Gastrocnemius medialis (tissue), 4 donors: Measurements from ENCODE around the gene THAP12. TPM values are rescaled to one million over a fixed set of nuclear protein-coding genes. Genes with fewer than 3 reads are reported as not detected.

Source experiments
- ATAC-seq, 2 donors: fragments of 150-250 bp; one replicate each; pipeline ENCODE4 v1.9.1; 2016
- DNase-seq, 2 donors: peaks; one replicate each; pipeline ENCODE4 v3.0.0-alpha.2; 2019
- H3K27ac ChIP-seq, 4 donors: fragments of 200-600 bp; sonication (generic); 1 replicate in 1 of 4; 2 replicates in 3 of 4; pipeline ENCODE4 v1.5.1; 2016 to 2018; ENCODE audit warnings: mild to moderate bottlenecking in 2 of 4, moderate library complexity in 1 of 4
- H3K27me3 ChIP-seq, 3 donors: fragments of 200-600 bp; sonication (generic) in 2 of 3; 1 replicate in 1 of 3; 2 replicates in 2 of 3; pipeline versions ENCODE4 v1.5.1 to v1.6.0; 2016 to 2019; ENCODE audit warnings: mild to moderate bottlenecking in 1 of 3, moderate library complexity in 1 of 3
- H3K36me3 ChIP-seq, 2 donors: fragments of 200-600 bp; sonication (generic) in 1 of 2; one replicate each; pipeline ENCODE4 v1.5.1; 2017 to 2018
- H3K4me1 ChIP-seq, 2 donors: fragments of 200-600 bp; sonication (generic) in 1 of 2; one replicate each; pipeline ENCODE4 v1.5.1; 2016 to 2017; ENCODE audit warnings: mild to moderate bottlenecking in 2 of 2
- H3K4me3 ChIP-seq, 4 donors: fragments of 200-600 bp; sonication (generic) in 3 of 4; 1 replicate in 1 of 4; 2 replicates in 3 of 4; pipeline ENCODE4 v1.5.1; 2016 to 2019; ENCODE audit warnings: mild to moderate bottlenecking in 2 of 4
- H3K9me3 ChIP-seq, 3 donors: fragments of 200-600 bp; sonication (generic) in 2 of 3; 1 replicate in 1 of 3; 2 replicates in 2 of 3; pipeline ENCODE4 v1.5.1; 2016 to 2019
- POLR2A ChIP-seq, 2 donors: fragments of 450-650 bp; IDR thresholded peaks; one replicate each; pipeline ENCODE4 v1.6.1; 2017; ENCODE audit warnings: antibody characterized with exemption in 2 of 2, mild to moderate bottlenecking in 2 of 2, moderate library complexity in 2 of 2
- in situ Hi-C, 4 donors: fragments of 200-750 bp; cut with MboI; loops; one replicate each; pipeline versions ENCODE4 v1.15.0 to v1.8.0; 2017; ENCODE audit warnings: low sequenced_read_pairs in 4 of 4
- intact Hi-C: fragments of 100-400 bp; cut with DNase I; formaldehyde crosslinking; loops from one replicate; pipeline ENCODE4 v1.15.1; 2023; ENCODE audit warnings: low total_unique reads
- total RNA-seq, 4 donors: library from RNA; depleted of rRNA; stranded (reverse); fragments of >200 nt; gene quantifications; one replicate each; pipeline versions ENCODE4 v1.1.0 to v1.2.3, GENCODE V29; 2016
- TF ChIP-seq, protein P1 (sequence below), 5 experiments: fragments of 450-650 bp in 3 of 5; fragments of 200-600 bp in 2 of 5; sonication (generic) in 2 of 5; IDR thresholded peaks in 4 of 5; conservative IDR thresholded peaks in 1 of 5; 1 replicate in 4 of 5; 2 replicates in 1 of 5; pipeline ENCODE4 v1.5.1; 2016 to 2019; ENCODE audit warnings: antibody characterized with exemption in 5 of 5, mild to moderate bottlenecking in 3 of 5, moderate library complexity in 3 of 5

THAP12 gene
- total RNA-seq, 4 donors from 2014 or later = 24.5 to 35.3 (median 30.2) TPM

GRCh38 chr11:76385903-76386302, 5.0 kb upstream of the THAP12 start:
- in situ Hi-C loops = loop anchor here in 1 of 4 donors (5.0 kb wide), 1 partner anchor 56 kb away; no protein-coding TSS in a partner anchor
- DNase-seq = no peak

DNA sequence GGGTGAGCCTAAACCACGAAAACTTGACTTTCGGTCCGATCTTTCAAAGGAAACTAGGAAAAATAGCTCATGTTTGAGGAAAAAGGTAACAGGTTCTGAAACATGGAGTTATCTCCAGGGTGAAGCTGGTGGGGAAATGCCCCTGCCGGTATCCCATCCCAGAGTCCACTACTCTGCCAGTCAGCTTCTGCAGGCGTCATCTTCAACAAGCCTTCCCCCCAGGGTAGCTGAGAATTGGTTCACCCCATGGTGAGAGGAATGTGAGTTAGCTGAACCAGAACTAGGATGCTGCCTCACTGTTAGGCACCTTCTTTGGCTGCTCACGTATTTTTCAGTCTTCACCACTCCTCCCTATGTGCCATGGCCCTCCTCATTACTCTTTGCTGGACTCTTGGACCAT, 1.3 kb upstream of the THAP12 start:
- DNase-seq (no peak), ATAC-seq (no peak)
- intact Hi-C loops (no loop called here), in situ Hi-C loops (loop anchor here in 1 of 4 donors (5.0 kb wide), 1 partner anchor 60 kb away; no protein-coding TSS in a partner anchor)
- peak overlapping the region in 1 of 4 donors; percentile 82 for H3K4me3 ChIP-seq
- peaks cover 32 to 33% of the 10 kb centered on the region in 2 donors for H3K4me1 ChIP-seq
- H3K27me3 ChIP-seq = no peaks in the 10 kb centered on the region
- no peak overlapping the region for H3K27ac ChIP-seq
- TF ChIP-seq, protein P1, sequence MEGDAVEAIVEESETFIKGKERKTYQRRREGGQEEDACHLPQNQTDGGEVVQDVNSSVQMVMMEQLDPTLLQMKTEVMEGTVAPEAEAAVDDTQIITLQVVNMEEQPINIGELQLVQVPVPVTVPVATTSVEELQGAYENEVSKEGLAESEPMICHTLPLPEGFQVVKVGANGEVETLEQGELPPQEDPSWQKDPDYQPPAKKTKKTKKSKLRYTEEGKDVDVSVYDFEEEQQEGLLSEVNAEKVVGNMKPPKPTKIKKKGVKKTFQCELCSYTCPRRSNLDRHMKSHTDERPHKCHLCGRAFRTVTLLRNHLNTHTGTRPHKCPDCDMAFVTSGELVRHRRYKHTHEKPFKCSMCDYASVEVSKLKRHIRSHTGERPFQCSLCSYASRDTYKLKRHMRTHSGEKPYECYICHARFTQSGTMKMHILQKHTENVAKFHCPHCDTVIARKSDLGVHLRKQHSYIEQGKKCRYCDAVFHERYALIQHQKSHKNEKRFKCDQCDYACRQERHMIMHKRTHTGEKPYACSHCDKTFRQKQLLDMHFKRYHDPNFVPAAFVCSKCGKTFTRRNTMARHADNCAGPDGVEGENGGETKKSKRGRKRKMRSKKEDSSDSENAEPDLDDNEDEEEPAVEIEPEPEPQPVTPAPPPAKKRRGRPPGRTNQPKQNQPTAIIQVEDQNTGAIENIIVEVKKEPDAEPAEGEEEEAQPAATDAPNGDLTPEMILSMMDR (IDR thresholded peaks at IDR 0.05 in 4 of 5, conservative IDR thresholded peaks at IDR 0.05 in 1 of 5) = no peak
- no peak for TF ChIP-seq POLR2A (IDR thresholded peaks at IDR 0.05)
- H3K36me3 ChIP-seq = no peaks in the 10 kb centered on the region
- H3K9me3 ChIP-seq = no peaks in the 10 kb centered on the region

More at GRCh38 chr11:76385903-76386302, 5.0 kb upstream of the THAP12 start:
- no peak for ATAC-seq
- H3K36me3 ChIP-seq = no peaks in the 10 kb centered on the region
- intact Hi-C loops = no loop called here
- no peak overlapping the region for H3K4me3 ChIP-seq
- H3K27ac ChIP-seq = no peak overlapping the region
- peaks cover 18 to 23% of the 10 kb centered on the region in 2 donors for H3K4me1 ChIP-seq
- no peaks in the 10 kb centered on the region for H3K9me3 ChIP-seq
- TF ChIP-seq POLR2A (IDR thresholded peaks at IDR 0.05) = no peak
- TF ChIP-seq, protein P1 (IDR thresholded peaks at IDR 0.05 in 4 of 5, conservative IDR thresholded peaks at IDR 0.05 in 1 of 5) = no peak
- H3K27me3 ChIP-seq = no peaks in the 10 kb centered on the region

DNA sequence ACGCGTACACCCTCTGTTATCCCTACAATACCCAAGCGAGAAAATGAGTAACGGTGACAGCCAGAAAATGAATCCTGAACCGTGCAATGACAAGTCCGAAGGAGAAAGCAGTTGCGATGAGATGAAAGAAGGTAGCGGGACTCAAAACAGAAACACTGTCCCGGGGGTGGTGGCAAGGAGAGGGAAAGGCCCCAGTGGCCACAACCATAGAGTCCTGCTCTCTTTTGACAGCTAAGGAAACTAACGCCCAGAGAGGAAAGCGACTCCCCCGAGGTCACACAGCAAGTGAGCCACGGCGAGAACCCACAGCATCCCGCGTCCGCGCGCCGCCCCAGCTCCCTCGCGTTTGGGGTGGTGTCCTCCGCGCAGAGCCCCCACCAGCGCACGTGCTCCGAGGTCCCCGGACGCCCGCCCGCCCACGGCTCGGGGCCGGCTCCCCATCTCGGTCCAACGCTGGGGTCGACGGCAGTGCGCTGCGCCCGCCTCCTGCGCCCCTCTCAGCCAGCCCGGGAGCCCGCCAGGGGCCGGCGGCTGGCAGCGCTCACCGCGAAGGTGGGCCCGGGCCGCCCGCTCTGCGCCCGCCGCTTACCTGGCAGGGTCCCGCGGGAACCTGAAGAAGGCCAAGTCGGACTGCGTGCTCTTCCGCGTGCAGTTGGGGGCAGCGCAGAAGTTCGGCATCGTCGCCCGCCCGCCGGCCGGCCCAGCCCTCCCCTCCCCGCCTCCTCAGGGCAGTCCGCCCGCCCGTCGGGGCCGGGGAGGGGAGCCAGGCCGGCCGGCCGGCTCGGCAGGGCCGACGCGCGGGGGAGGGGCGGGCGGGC, 564 bp downstream of the THAP12 start:
- in situ Hi-C loops = loop anchor here in 1 of 4 donors (5.0 kb wide), 1 partner anchor 62 kb away; no protein-coding TSS in a partner anchor
- peak in 1 of 2 donors; percentile 19 for DNase-seq
- Histone ChIP-seq H3K36me3 (no peaks in the 10 kb centered on the region), H3K4me3 (peak overlapping the region; percentile 64 to 92 (median 75)), H3K9me3 (no peaks in the 10 kb centered on the region), H3K27me3 (no peaks in the 10 kb centered on the region), H3K4me1 (peaks cover 41 to 43% of the 10 kb centered on the region in 2 donors), H3K27ac (peak overlapping the region; percentile 72 to 90 (median 83))
- intact Hi-C loops = no loop called here
- ATAC-seq = peak; percentile 2 to 5
- TF ChIP-seq, protein P1 (IDR thresholded peaks at IDR 0.05 in 4 of 5, conservative IDR thresholded peaks at IDR 0.05 in 1 of 5) = no peak
- no peak for TF ChIP-seq POLR2A (IDR thresholded peaks at IDR 0.05)

DNA sequence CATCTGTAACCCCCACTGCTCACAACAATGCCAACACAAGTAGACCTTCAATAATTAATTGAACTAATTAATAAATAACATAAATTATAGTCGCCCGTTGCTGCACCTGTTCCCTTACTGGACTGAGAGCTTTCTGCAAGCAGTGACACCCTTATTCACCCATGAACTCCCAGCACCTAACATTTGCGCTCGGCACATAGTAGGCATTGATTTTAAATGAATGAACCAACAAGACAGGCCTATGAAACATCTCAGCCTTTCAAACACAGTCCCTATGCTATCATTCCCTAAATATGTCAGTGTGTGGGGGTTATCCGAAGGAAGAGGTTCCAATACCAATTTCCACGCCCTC, 1.1 kb downstream of the THAP12 start:
- intact Hi-C loops = no loop called here
- Histone ChIP-seq H3K4me3 (peak overlapping the region; percentile 64 to 92 (median 75)), H3K27me3 (no peaks in the 10 kb centered on the region), H3K4me1 (peaks cover 41 to 43% of the 10 kb centered on the region in 2 donors), H3K9me3 (no peaks in the 10 kb centered on the region), H3K27ac (peak overlapping the region; percentile 72 to 90 (median 83)), H3K36me3 (no peaks in the 10 kb centered on the region)
- in situ Hi-C loops = loop anchor here in 1 of 4 donors (5.0 kb wide), 1 partner anchor 63 kb away; no protein-coding TSS in a partner anchor
- TF ChIP-seq, protein P1 (IDR thresholded peaks at IDR 0.05 in 4 of 5, conservative IDR thresholded peaks at IDR 0.05 in 1 of 5) = no peak
- TF ChIP-seq POLR2A (IDR thresholded peaks at IDR 0.05) = no peak
- ATAC-seq (no peak), DNase-seq (no peak)
